GM20000 (cell line): ENCODE results near the gene GNAL.

ENCODE experiments used
- DNase-seq: peaks from one replicate; pipeline ENCODE4 v3.0.0; 2012; ENCODE audit warnings: low spot score
- CTCF ChIP-seq: IDR thresholded peaks from 2 replicates; pipeline ENCODE4 v1.5.1; 2012; ENCODE audit warnings: mild to moderate bottlenecking, control low read depth; ENCODE audit errors: extremely low read depth, missing control alignments

GNAL gene

DNA sequence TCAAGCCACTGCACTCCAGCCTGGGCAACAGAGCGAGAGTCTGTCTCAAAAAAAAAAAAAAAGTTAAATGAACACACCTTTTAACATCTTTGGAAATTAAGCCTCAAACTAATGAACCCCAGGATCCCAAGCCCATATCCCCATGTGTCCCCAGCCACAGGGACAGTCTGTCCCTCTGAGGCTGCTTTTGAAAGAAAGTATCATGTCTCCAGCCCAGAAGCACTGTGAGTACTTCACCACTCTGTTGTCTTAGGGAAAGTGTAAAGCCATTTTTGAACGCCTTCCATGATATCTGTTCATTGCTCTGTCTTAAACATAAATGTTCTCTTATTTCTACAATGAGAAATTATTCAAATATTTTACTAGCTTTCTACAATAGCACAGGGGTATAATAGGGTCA is 110.0 kb downstream of the GNAL start:
- TF ChIP-seq CTCF, result no peak
- no peak for DNase-seq

- no peak for DNase-seq
- no peak for TF ChIP-seq CTCF
These were observed 111.7 kb downstream of the GNAL start for GRCh38 chr18:11800566-11801334.

DNA sequence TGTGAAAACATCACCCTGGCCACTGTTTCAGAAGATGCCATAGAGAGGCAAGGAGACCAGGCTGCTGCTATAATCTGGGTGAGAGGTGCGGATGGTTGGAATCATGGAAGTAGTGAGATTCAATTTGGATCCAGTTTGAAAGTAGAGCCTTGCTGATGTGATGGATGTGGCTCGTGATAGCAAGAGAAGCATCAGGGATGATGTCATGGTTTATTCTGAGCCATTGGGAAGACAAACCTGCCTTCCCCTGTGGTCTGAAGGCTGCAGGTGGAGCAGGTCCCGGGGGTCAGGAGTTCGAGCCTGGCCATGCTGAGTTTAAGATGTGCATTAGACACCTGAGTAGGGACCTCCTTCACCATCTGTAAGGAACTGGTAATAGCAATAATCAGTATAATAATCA is 112.5 kb downstream of the GNAL start:
- no peak for TF ChIP-seq CTCF
- DNase-seq, result no peak

DNA sequence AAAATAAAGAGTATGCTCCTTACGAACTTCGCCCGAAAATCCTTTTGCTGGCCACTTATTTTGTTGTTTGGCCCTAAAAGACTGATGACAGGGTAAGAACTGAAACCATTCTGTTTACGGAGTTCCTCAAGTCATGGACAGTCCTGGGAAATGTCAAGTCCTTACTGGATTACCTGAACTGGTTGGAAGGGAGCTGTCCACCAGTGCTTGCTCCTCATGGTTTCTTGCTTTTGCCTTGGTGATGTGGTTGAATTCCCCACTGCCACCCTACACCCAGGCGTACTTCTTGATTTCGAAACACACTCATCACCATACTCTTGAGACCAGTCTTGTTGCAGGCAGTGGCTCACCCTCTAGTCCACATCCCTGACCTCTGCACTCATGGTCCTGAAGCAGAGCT is 113.1 kb downstream of the GNAL start:
- TF ChIP-seq CTCF, result no peak
- DNase-seq, result no peak

- TF ChIP-seq CTCF, result no peak
- no peak for DNase-seq
These were observed 113.5 kb downstream of the GNAL start for GRCh38 chr18:11802586-11802985.

- no peak for DNase-seq
These were observed 118.2 kb downstream of the GNAL start for GRCh38 chr18:11807233-11807632.

More at GRCh38 chr18:11807233-11807632, 118.2 kb downstream of the GNAL start:
- TF ChIP-seq CTCF, result no peak
